ENCODE measurements around the gene NUMB.

NUMB gene

GRCh38 chr14:73242357-73242901, 215.9 kb downstream of the NUMB start:
- no peak for DNase-seq

DNA sequence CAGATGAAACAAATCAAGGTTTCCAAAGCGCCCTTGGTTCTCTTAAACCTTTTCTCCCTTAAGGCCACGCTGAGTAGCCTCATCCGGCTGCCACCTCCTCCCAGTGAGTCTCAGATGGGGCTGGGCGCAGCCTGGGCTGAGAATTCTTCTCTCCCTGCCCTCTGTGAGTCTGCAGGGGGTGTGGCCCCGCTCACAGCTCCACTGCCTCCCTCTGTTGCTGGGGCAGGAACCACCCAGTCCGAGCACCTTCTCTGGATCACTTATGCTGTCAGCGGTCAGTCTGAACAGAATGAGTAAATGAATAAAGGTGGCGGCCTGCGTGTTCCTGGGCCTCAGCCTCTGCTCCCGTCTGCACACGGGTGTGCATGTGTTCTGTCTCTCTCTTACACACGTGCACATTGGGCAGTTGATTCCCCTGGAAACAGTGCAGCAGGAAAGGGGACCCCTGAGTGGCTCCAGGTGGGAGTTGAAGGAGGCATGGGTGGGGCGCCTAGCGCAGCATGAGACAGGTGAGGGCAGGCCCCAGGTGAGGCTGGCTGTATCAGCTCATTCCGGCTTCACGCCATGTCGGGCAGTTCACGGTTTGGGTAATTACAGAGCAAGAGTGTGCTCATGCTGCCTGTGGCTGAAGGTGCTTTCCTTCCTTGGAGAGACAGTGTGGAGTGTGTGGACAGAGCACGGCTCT, 216.7 kb downstream of the NUMB start:
- DNase-seq, result no peak

DNA sequence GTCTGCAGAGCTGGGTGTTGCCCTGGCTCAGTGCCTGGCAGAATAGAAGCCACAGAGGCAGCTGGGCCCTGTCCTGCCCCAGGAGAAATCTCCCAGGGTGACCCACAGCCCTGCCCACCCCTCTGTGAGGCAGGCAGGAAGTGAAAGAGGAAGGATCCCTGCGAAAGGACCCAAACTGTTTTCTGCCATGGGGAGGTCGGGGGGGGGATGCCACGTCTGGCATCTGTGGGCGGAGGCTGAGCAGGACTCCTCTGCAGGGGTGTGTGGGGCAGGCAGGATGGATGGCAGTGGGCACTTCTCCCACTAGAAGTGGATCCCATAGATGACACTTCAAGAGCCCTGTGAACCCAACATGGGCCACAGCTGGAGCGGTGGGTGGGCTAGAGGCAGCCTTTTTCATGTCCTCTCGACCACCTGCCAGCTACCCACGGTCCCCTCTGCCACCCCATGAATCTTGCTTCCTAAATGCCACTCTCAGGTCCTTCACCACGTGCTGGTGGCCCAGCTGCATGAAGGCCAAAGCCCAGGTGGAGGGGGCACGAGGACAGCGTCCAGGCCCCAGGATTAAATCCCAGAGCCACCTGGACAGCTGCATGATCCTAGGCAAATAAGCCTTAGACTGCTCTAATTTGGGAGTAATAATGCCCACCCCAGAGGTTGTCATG, 217.4 kb downstream of the NUMB start:
- DNase-seq, result peak; percentile 20

DNA sequence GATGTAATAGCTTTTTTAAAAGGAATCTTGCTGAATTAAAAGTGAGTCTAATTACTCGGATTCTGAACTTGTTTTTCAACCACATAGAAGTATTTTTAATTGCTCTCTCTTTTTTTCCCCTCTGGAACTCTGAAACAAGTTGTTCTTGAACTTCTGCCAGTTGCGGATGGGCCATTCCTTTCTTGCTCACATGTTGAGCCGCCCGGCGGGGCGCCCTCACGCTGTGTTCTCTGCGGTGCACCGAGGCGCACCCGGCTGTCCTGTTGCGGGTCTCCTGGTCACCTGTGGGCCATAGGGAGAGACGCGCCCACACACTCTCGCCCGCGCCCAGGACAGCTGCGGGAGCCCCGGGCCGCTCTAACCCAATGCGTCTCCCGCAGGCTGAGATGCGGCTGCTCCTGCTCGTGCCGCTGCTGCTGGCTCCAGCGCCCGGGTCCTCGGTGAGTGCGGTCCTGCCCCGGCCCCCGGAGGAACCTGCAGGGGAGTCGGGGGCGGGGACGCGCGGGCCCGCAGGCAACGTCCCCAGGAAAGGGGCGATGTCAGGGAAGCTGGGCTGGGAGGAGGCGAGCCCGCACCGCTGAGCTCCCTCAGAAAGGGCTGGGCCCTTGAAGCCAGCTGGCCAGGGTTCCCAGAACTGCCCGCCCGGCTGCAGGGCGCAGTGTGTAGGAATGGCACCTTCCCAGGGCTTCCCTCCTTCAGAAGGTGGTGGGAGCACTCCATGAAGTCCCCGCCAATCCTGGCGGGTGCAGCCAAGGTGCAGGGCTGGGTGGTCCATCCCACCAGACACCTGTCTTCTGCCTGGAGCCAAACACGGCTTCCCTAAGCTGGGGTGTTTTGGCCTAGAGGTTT, 218.7 kb downstream of the NUMB start:
- DNase-seq, result no peak

GRCh38 chr14:73238941-73239340, 219.4 kb downstream of the NUMB start:
- DNase-seq, result no peak

GRCh38 chr14:73238424-73238852, 219.9 kb downstream of the NUMB start:
- DNase-seq, result no peak

DNA sequence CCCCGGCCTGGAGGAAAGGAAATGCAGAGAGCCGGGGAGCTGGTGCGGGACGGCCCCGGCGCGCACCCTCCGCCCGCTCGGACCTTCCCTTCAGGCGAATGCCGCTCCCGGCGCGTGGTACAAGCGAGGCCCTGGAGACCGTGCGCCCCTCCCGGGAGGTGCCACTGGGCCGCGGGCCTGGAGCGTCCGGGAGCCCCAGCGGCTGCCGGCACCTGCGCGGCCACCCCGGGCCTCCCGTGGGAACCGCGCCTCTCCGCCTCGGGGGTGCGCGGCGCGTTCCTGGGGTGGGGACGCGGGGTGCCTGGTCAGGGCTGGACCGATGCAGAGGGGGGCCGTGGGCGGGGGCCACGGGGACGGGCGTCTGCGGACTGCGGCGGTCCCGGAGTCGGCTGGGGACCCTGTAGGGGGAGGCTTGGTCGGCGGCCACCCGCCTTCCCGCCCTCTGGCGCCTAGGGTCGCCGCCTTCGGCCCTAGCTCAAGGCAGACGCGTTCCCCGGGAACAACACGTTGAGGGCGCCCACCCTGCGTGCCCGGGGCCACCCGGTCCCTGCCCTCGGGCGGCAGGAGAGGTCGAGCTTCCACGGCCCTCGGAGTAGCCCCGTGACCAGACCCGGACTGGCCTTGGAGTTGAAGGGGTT, 220.4 kb downstream of the NUMB start:
- DNase-seq, result no peak

- peak; percentile 29 for DNase-seq
These were observed 221.0 kb downstream of the NUMB start, which contains the start of gene PAPLN for GRCh38 chr14:73237219-73237785. Gene PAPLN, plus strand, starts transcription at chr14:73237506. Its CDS starts 2,273 bp downstream, at chr14:73239779.

DNA sequence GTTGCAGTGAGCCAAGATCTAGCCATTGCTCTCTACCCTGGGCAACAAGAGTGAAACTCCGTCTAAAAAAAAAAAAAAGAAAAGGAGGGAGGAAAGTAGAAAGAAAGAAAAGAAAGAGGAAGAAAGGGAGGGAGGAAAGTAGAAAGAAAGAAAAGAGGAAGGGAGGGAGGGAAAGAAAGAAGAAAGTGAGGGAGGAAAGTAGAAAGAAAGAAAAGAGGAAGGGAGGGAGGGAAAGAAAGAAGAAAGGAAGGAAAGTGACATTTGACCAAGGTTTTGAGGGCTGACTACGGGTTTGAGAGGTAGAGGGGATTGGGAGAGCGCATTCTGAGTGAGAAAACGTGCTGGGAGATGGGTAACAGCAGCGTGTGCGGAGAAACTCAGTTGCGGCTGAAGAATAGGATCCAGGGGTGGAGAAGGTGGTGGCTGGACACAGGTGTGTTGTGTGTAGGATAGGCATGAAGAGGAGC, 221.6 kb downstream of the NUMB start:
- DNase-seq, result no peak

DNA sequence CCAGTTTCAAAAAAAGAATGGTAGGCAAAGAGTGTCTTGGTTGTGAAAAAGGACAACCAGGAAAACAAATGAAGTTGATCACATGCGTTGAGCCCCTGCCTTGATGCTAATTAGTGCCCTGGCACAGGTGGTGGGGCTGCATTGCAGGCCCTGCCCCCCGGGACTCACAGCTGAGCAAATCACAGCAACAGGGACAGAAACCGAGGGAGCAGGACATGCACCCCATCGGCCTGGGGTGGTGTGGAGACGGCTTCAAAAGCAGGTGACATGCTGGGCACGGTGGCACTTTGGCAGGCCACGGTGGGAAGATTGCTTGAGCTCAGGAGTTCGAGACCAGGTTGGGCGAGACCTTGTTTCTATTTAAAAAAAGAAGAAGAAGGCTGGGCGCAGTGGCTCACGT, 222.2 kb downstream of the NUMB start:
- no peak for DNase-seq

DNA sequence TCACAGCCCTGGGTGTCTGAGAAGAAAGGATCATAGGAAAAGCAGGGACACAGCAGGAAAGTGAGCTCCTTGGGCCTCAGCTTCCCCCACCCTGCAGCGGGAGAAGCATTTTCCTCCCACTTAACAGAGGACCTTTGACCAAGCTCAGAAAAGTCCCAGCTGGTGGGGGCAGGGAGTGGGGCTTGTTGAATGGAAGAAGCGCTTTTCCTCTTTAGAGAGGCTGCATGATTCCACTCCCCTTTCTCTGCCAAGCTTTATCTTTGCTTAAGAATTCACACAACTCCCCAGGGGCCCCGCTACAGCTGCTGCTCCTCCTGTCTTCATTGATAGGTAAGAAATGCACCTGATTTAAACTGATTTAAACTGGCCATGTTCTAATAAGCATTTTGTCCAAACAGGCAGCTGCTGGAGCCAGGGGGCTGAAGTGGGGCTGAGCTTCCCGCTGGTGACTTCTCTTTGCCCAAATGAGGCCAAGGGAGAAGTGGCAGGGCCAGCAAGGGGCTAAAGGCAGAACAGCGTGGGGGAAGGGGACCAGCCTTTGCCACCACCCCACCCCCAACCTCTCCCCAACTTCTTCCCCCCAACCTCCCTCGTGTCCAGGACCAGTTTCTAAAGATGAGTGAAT, 222.7 kb downstream of the NUMB start:
- no peak for DNase-seq

DNA sequence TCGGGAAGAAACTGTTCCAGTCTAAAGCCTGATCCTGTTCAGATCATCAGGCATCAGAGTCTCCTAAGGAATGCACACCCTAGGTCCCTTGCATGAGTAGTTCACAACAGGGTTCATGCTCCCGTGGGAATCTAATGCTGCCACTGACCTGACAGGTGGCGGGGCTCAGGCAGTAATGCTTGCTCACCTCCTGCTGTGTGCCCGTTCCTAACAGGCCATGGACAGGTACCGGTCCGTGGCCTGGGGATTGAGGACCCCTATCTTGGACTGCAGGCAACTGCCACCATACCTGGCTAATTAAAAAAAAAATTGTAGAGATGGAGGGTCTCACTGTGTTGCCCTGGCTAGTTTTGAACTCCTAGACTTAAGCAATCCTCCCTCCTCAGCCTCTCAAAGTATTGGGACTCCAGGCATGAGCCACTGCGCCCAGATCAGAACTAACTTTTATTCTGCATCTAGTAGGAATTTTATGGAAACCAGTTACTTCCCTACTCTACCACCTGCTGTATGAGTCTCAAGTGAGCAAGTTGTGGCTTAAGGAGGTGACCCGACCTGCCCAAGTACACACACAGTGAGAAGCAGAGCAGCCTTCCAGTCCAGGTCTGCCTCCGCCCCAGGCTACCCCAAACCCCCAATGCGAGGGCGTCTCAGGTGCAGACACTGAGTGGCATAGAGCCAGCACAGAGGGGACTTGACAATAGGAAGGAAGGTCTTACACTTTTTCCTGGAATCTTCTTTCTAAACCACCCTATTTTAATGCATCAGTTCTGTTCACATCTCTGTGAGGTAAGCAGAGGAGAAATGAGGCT, 223.6 kb downstream of the NUMB start:
- DNase-seq, result no peak

DNA sequence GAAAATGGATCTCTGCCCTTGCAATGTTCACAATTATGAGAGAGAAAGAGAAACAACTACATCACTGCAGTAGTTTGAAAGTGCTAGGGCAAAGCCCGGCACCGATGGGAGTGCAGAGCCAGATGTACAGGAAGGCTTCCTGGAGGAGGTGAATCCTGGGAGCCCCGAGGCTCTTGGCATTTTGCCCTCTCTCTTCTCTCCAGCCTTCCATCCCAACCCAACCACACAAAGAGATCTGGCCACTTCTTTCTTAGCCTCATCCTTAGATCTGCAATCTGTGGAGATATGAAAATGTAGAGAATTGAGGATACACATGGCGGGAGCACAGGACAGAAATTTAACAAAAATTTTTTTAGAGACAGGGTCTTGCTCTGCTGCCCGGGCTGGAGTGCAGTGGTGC, 224.3 kb downstream of the NUMB start:
- no peak for DNase-seq

GRCh38 chr14:73233564-73233963, 224.8 kb downstream of the NUMB start:
- no peak for DNase-seq

DNA sequence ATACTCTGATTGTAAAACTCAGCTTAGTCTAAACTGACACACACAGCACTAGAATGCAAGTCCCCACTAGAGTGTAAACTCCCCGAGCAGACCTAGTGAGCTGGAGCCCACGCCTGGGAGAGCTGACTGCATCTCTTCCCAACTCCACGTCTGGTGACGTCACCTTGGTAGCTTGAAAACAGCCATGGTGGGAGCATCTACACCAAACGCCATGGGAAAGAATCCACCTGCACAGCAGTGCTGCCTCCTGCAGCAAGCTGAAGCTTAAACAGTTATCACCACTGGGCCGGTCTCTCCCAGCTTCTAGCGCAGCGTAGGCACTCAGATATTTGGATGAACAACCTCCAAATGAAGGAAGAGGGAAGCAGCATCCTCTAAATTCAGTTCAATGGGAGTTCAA, 225.4 kb downstream of the NUMB start:
- no peak for DNase-seq

DNA sequence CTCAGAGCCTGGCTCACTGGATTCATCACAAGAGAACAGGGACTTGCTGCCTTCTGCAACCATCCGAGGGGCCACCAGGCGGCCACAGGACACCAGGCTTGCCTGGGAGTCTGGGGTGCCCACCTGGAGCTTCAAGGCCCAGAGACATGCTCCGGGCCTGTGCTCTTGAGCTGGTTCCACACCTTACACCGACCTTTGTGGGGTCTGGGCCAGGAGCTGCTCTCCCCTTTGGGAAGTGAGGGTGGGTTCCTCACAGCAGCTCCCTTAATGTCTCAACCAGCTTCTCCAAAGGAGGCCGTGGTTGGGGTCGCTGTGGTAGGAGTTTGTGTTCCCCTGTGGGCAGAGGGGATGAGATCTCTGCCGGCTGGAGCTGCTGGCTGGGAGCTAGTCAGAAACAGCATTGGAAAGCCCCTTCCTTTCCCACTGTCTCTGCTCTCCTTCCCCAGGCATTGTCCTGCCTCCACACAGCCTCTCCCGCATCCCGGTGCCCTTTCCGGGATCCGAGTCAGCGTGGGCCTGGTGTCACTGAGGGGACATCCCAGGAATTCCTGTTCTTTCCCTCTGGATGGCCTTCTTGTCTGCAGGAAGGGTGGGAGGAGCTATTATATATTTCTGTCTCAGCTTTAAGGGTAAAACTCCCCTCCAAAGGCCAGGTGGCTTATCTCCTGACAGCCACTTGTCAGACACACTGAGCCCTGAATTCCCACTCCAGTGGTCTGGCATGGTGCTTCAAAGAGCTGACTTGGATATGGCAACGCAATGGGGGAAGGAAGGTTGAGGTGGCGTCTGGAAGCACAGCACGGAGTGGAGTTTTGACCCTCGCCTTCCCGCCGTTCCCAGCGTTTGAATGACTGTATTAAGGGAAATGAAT, 226.1 kb downstream of the NUMB start:
- DNase-seq, result no peak

GRCh38 chr14:73230051-73230450, 228.3 kb downstream of the NUMB start:
- no peak for DNase-seq

GRCh38 chr14:73227812-73228781, 230.2 kb downstream of the NUMB start:
- no peak for DNase-seq

- DNase-seq, result no peak
These were observed 232.8 kb downstream of the NUMB start for GRCh38 chr14:73225496-73225895.

Measured in CD4-positive, alpha-beta T cell treated with Interferon gamma for 1 hour (primary cell).